HG02588 (cell line): ENCODE data around the gene OR8H2.
"Not testable (repeated sequence)": the region's sequence is repeated elsewhere in the genome, so short reads cannot be mapped to it uniquely, and the experiment has no call there.

ENCODE experiments used
- ATAC-seq: cut with Tn5 transposase; IDR thresholded peaks from one replicate; pipeline ENCODE4 v1.9.1; 2021; ENCODE audit warnings: mild to moderate bottlenecking, moderate library complexity; ENCODE audit not compliant: unreplicated experiment

OR8H2 gene

GRCh38 chr11:56103210-56103737 lies at the start of gene OR8H2:
TSS of gene OR8H2 (plus strand) at chr11:56103687. CDS start at chr11:56105043, 1,356 bp downstream.
- no peak for ATAC-seq

- not testable (repeated sequence) for ATAC-seq
Observed at GRCh38 chr11:56056366-56056765, 47.1 kb upstream of the OR8H2 start.

GRCh38 chr11:56057661-56058237 lies 45.7 kb upstream of the OR8H2 start:
- ATAC-seq, result not testable (repeated sequence)

GRCh38 chr11:56058260-56058780 lies 45.2 kb upstream of the OR8H2 start:
- ATAC-seq, result not testable (repeated sequence)

GRCh38 chr11:56066980-56067379 lies 36.5 kb upstream of the OR8H2 start:
- ATAC-seq, result no peak

- ATAC-seq, result no peak
Observed at GRCh38 chr11:56089697-56090096, 13.8 kb upstream of the OR8H2 start.

GRCh38 chr11:56093008-56093407 lies 10.5 kb upstream of the OR8H2 start, which contains the start of gene OR8I2:
TSS of gene OR8I2 (plus strand) at chr11:56093308. CDS start at chr11:56093308, 0 bp downstream.
- ATAC-seq, result no peak

- no peak for ATAC-seq
Observed at GRCh38 chr11:56122073-56122472, 18.6 kb downstream of the OR8H2 start, which contains the start of gene OR8H3. TSS of gene OR8H3 (plus strand) at chr11:56122373. CDS start at chr11:56122373, 0 bp downstream.

- no peak for ATAC-seq
Observed at GRCh38 chr11:56140151-56140661, 36.7 kb downstream of the OR8H2 start, which contains the start of gene OR8J3. TSS of gene OR8J3 (minus strand) at chr11:56140201. CDS start at chr11:56137718, 2,483 bp downstream.

GRCh38 chr11:56143681-56144080 lies 40.2 kb downstream of the OR8H2 start:
- not testable (repeated sequence) for ATAC-seq

GRCh38 chr11:56151376-56151775 lies 47.9 kb downstream of the OR8H2 start:
- no peak for ATAC-seq

GRCh38 chr11:56152333-56152732 lies 48.8 kb downstream of the OR8H2 start:
- ATAC-seq, result no peak
